Endothelial cell of umbilical vein (primary cell): Measurements from ENCODE around the gene TTC22. TPM values are rescaled to one million over a fixed set of nuclear protein-coding genes. Genes with fewer than 3 reads are reported as not detected.

Experiments used
- BruUV-seq: library from RNA; stranded (reverse); fragments of 400-500 nt; replicated peaks from 2 replicates; lab custom pipeline; 2021; lab: Mats Ljungman, UMichigan
- CTCF ChIA-PET: fragments of 300-600, 350-600 bp; sonication (Branson Sonifier 250); formaldehyde crosslinking; loops from one replicate; lab custom pipeline; 2021; ENCODE audit warnings: antibody characterized with exemption, inconsistent platforms; lab: Charles Lee
- POLR2A ChIA-PET: fragments of 300-600, 350-600 bp; sonication (Branson Sonifier 250); formaldehyde crosslinking; loops from one replicate; lab custom pipeline; 2021; ENCODE audit warnings: antibody characterized with exemption, inconsistent platforms; lab: Charles Lee
- DNase-seq: peaks from one replicate; pipeline ENCODE4 v3.0.0-alpha.2; 2011; ENCODE audit warnings: low read depth, low spot score
- FAIRE-seq: peaks from 2 replicates; lab custom pipeline; 2011; peaks lifted over from hg19 to GRCh38; lab: Jason Lieb, UNC
- H2AFZ ChIP-seq: 2 replicates; pipeline ENCODE4 v1.6.0; 2012; ENCODE audit warnings: low read depth, low read length, control low read depth, inconsistent platforms
- H3K27ac ChIP-seq: 2 replicates; pipeline ENCODE4 v1.5.1; 2011; ENCODE audit warnings: low read depth, mild to moderate bottlenecking, control low read depth, low read length, moderate library complexity; ENCODE audit not compliant: insufficient read depth
- H3K27me3 ChIP-seq, 2 experiments: 2 replicates each; pipeline versions ENCODE4 v1.6.0 to v1.6.1; 2011; ENCODE audit warnings: low read length in 2 of 2, mixed read lengths in 1 of 2; ENCODE audit not compliant: control insufficient read depth in 2 of 2, insufficient read depth in 2 of 2
- H3K36me3 ChIP-seq, 2 experiments: 2 replicates in 1 of 2; 3 replicates in 1 of 2; pipeline ENCODE4 v1.5.1; 2011; ENCODE audit warnings: low read length in 2 of 2, mild to moderate bottlenecking in 1 of 2, moderate library complexity in 1 of 2; ENCODE audit not compliant: control insufficient read depth in 2 of 2, insufficient read depth in 2 of 2; ENCODE audit errors: extremely low read depth in 1 of 2
- H3K4me1 ChIP-seq: 3 replicates; pipeline ENCODE4 v1.5.1; 2011; ENCODE audit warnings: mild to moderate bottlenecking, low read length; ENCODE audit not compliant: control insufficient read depth, insufficient read depth; ENCODE audit errors: extremely low read depth
- H3K4me2 ChIP-seq: 2 replicates; pipeline ENCODE4 v1.6.1; 2011; ENCODE audit warnings: low read length, control low read depth, mixed read lengths; ENCODE audit not compliant: insufficient read depth
- H3K4me3 ChIP-seq, 3 experiments: fragments of 200-600 bp in 1 of 3; sonication (generic), shearing (Covaris generic) in 1 of 3; replicated peaks in 1 of 3; 2 replicates each; pipeline ENCODE4 v1.5.1; 2011 to 2016; ENCODE audit warnings: control low read depth in 3 of 3, low read length in 3 of 3, mild to moderate bottlenecking in 2 of 3, inconsistent platforms in 1 of 3, low read depth in 1 of 3, moderate library complexity in 1 of 3; ENCODE audit not compliant: insufficient read depth in 1 of 3
- H3K79me2 ChIP-seq: 2 replicates; pipeline ENCODE4 v1.6.0; 2012; ENCODE audit warnings: low read length, inconsistent platforms; ENCODE audit not compliant: control insufficient read depth, insufficient read depth
- H3K9ac ChIP-seq: replicated peaks from 2 replicates; pipeline ENCODE3; 2011; ENCODE audit warnings: low read length, control low read depth; ENCODE audit not compliant: insufficient read depth; ENCODE audit errors: extremely low read depth
- H3K9me1 ChIP-seq: replicated peaks from 3 replicates; pipeline ENCODE4 v1.6.0; 2011; ENCODE audit warnings: mild to moderate bottlenecking, low read length; ENCODE audit not compliant: control insufficient read depth, insufficient read depth; ENCODE audit errors: extremely low read depth
- H3K9me3 ChIP-seq: replicated peaks from 2 replicates; pipeline ENCODE4 v1.5.1; 2012; ENCODE audit warnings: low read length, inconsistent platforms; ENCODE audit not compliant: control insufficient read depth, insufficient read depth
- H4K20me1 ChIP-seq: replicated peaks from 2 replicates; pipeline ENCODE3; 2011; ENCODE audit warnings: mild to moderate bottlenecking, low read length; ENCODE audit not compliant: control insufficient read depth, insufficient read depth; ENCODE audit errors: extremely low read depth
- CTCF ChIP-seq, 2 donors: IDR thresholded peaks; 1 replicate in 1 of 2; 2 replicates in 1 of 2; pipeline ENCODE4 v1.5.1; 2011; ENCODE audit warnings: low read length in 2 of 2, mild to moderate bottlenecking in 2 of 2, moderate library complexity in 2 of 2, control low read depth in 1 of 2, inconsistent platforms in 1 of 2, low read depth in 1 of 2; ENCODE audit not compliant: insufficient read depth in 1 of 2; ENCODE audit errors: extremely low read depth in 1 of 2
- EZH2 ChIP-seq: IDR thresholded peaks from 2 replicates; pipeline ENCODE4 v1.6.1; 2012; ENCODE audit warnings: borderline replicate concordance, low read depth, mild to moderate bottlenecking, moderate library complexity, low read length, inconsistent platforms; ENCODE audit not compliant: severe bottlenecking
- FOS ChIP-seq: IDR thresholded peaks from 2 replicates; pipeline ENCODE4 v1.6.1; 2011; ENCODE audit warnings: mild to moderate bottlenecking, low read length, moderate library complexity, borderline replicate concordance; ENCODE audit not compliant: insufficient read depth
- GATA2 ChIP-seq: IDR thresholded peaks from 2 replicates; pipeline ENCODE4 v1.7.0; 2011; ENCODE audit warnings: low read depth, mild to moderate bottlenecking, moderate library complexity, mixed read lengths, low read length; ENCODE audit not compliant: insufficient read length, insufficient read depth
- JUN ChIP-seq: IDR thresholded peaks from 2 replicates; pipeline ENCODE4 v1.6.1; 2011; ENCODE audit warnings: borderline replicate concordance, low read depth; ENCODE audit not compliant: insufficient read length, insufficient read depth
- MAX ChIP-seq: IDR thresholded peaks from 2 replicates; pipeline ENCODE4 v1.6.1; 2011; ENCODE audit not compliant: insufficient read depth, insufficient read length
- MYC ChIP-seq: IDR thresholded peaks from one replicate; pipeline ENCODE4 v1.6.1; 2011; ENCODE audit warnings: mild to moderate bottlenecking, low read depth, low read length
- POLR2A ChIP-seq: IDR thresholded peaks from 2 replicates; pipeline ENCODE4 v1.6.1; 2012; ENCODE audit warnings: low read depth, mild to moderate bottlenecking, control low read depth, low read length
- POLR2AphosphoS5 ChIP-seq: IDR thresholded peaks from 2 replicates; pipeline ENCODE4 v1.6.1; 2012; ENCODE audit warnings: low read depth, mild to moderate bottlenecking, control low read depth, low read length, moderate library complexity; ENCODE audit not compliant: insufficient read depth
- dilution Hi-C: fragments of 300-500 bp; cut with MboI; formaldehyde crosslinking; loops from one replicate; pipeline ENCODE4 v1.15.0; 2019; ENCODE audit warnings: low sequenced_read_pairs; ENCODE audit not compliant: extremely low pct_ligation_motif_present
- intact Hi-C: fragments of 100-400 bp; cut with micrococcal nuclease; formaldehyde crosslinking; loops from one replicate; pipeline ENCODE4 v1.10.0; 2022
- polyA plus RNA-seq, 4 experiments: library from polyadenylated mRNA; depleted of rRNA in 3 of 4; stranded (reverse) in 3 of 4; unstranded in 1 of 4; fragments of >200 nt; gene quantifications; 2 replicates each; pipeline versions ENCODE4 v1.2.1 to v1.2.3, GENCODE V29; 2011 to 2012; ENCODE audit warnings: missing spikeins in 1 of 4
- total RNA-seq: library from RNA; stranded (reverse); gene quantifications from 2 replicates; pipeline ENCODE4 v1.2.3, GENCODE V29; 2021

Gene TTC22
- total and polyA plus RNA-seq, 2 donors (not counting 3 experiments of a cell fraction or from before 2014, with no cell fraction given), result not detected

- FAIRE-seq, result no peak
Measured at GRCh38 chr1:54814571-54814970, 13.4 kb upstream of the TTC22 start.

More at GRCh38 chr1:54814571-54814970, 13.4 kb upstream of the TTC22 start:
- H3K27ac ChIP-seq, result no peak overlapping the region
- dilution Hi-C loops (no loop called here), intact Hi-C loops (loop anchor here (5.0 kb wide), 1 partner anchor 952 kb away; no protein-coding TSS in a partner anchor)
- H4K20me1 ChIP-seq, result no peaks in the 10 kb centered on the region
- DNase-seq, result no peak
- TF ChIP-seq EZH2 (no peak), MYC (no peak), POLR2AphosphoS5 (no peak), FOS (no peak), POLR2A (no peak), MAX (no peak), CTCF (IDR thresholded peaks at IDR 0.05; ENCODE audit: extremely low read depth in 1 of 2, insufficient read depth in 1 of 2, low read depth in 1 of 2, low read length in 2 of 2) (no peak), JUN (no peak), GATA2 (no peak)
- no peak overlapping the region for H3K4me3 ChIP-seq
- no peaks in the 10 kb centered on the region for H3K27me3 ChIP-seq
- no TSS peak for BruUV-seq
- no peak overlapping the region for H3K4me2 ChIP-seq
- H3K9ac ChIP-seq, result no peak overlapping the region
- H3K36me3 ChIP-seq, result no peaks in the 10 kb centered on the region
- no peak overlapping the region for H2AFZ ChIP-seq
- CTCF ChIA-PET, result no interaction called here
- H3K9me3 ChIP-seq, result no peaks in the 10 kb centered on the region
- no peaks in the 10 kb centered on the region for H3K79me2 ChIP-seq
- POLR2A ChIA-PET, result no interaction called here
- H3K4me1 ChIP-seq, result no peaks in the 10 kb centered on the region
- H3K9me1 ChIP-seq, result no peaks in the 10 kb centered on the region
